ENCODE results near the gene PLEKHN1.

PLEKHN1 gene, protein sequence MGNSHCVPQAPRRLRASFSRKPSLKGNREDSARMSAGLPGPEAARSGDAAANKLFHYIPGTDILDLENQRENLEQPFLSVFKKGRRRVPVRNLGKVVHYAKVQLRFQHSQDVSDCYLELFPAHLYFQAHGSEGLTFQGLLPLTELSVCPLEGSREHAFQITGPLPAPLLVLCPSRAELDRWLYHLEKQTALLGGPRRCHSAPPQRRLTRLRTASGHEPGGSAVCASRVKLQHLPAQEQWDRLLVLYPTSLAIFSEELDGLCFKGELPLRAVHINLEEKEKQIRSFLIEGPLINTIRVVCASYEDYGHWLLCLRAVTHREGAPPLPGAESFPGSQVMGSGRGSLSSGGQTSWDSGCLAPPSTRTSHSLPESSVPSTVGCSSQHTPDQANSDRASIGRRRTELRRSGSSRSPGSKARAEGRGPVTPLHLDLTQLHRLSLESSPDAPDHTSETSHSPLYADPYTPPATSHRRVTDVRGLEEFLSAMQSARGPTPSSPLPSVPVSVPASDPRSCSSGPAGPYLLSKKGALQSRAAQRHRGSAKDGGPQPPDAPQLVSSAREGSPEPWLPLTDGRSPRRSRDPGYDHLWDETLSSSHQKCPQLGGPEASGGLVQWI

GRCh38 chr1:966135-966703 is at the start of gene PLEKHN1:
PLEKHN1 (plus strand) TSS chr1:966482; CDS start chr1:966532, 50 bp downstream.
- DNase-seq (ENCODE audit: low read depth, low spot score) = no peak
- Histone ChIP-seq H3K4me3 (peak within 1 kb of the TSS; percentile 78), H3K27ac (no peak within 1 kb of the TSS), H3K9me3 (ENCODE audit: low read depth, low read length) (no peaks in the 10 kb centered on the region), H3K9ac (ENCODE audit: insufficient read length) (peak within 1 kb of the TSS; percentile 45), H3K36me3 (ENCODE audit: insufficient read depth, low read length) (peaks cover 12% of the 10 kb centered on the region; the same call in 1 of the 2 replicates)
- TF ChIP-seq EZH2 (IDR thresholded peaks at IDR 0.05) = no peak
- TF ChIP-seq POLR2AphosphoS5 (IDR thresholded peaks at IDR 0.05; ENCODE audit: borderline replicate concordance, low read depth, low read length) = no peak
- no peak for TF ChIP-seq FOXP2 (optimal IDR thresholded peaks at IDR 0.05; ENCODE audit: control extremely low read depth, extremely low read length, insufficient read depth)

DNA sequence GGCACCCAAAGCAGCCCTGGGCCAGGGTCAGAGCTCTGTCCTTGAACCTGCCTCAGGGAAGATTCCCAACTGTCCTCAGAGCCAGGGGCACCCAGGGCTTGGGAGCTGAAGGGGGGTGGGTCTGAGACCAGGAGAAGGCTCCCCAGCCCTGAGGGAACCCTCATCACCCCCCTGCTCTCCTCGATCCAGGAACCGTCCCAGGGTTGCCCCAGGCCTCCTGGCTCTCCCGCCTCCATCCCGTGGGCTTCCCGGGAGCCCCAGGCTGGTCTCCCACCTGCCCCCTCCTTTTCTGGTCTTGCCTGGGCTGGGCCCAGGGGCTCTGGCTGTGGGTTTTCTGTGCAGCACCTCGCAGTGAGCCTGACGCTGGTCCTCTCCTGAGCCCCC is 49.2 kb upstream of the PLEKHN1 start:
- no peak for TF ChIP-seq EZH2 (IDR thresholded peaks at IDR 0.05)
- TF ChIP-seq POLR2AphosphoS5 (IDR thresholded peaks at IDR 0.05; ENCODE audit: borderline replicate concordance, low read depth, low read length) = peak; percentile 67
- no peak for TF ChIP-seq FOXP2 (optimal IDR thresholded peaks at IDR 0.05; ENCODE audit: control extremely low read depth, extremely low read length, insufficient read depth)
- Histone ChIP-seq H3K9me3 (ENCODE audit: low read depth, low read length) (no peaks in the 10 kb centered on the region), H3K4me3 (peak overlapping the region; percentile 57), H3K9ac (ENCODE audit: insufficient read length) (peak overlapping the region; percentile 53), H3K36me3 (ENCODE audit: insufficient read depth, low read length) (no peaks in the 10 kb centered on the region; the same call in 1 of the 2 replicates), H3K27ac (peak overlapping the region; percentile 86)
- DNase-seq (ENCODE audit: low read depth, low spot score) = no peak

- Histone ChIP-seq H3K9ac (ENCODE audit: insufficient read length) (no peak overlapping the region), H3K4me3 (no peak overlapping the region; the same call in 1 of the 2 replicates), H3K36me3 (ENCODE audit: insufficient read depth, low read length) (no peaks in the 10 kb centered on the region; the same call in 1 of the 2 replicates), H3K9me3 (ENCODE audit: low read depth, low read length) (no peaks in the 10 kb centered on the region), H3K27ac (peak overlapping the region; percentile 86)
- TF ChIP-seq FOXP2 (optimal IDR thresholded peaks at IDR 0.05; ENCODE audit: control extremely low read depth, extremely low read length, insufficient read depth) (no peak), POLR2AphosphoS5 (IDR thresholded peaks at IDR 0.05; ENCODE audit: borderline replicate concordance, low read depth, low read length) (no peak; the same call in 1 of the 2 replicates), EZH2 (IDR thresholded peaks at IDR 0.05) (no peak)
- no peak for DNase-seq (ENCODE audit: low read depth, low spot score)
These were observed 48.7 kb upstream of the PLEKHN1 start for GRCh38 chr1:917466-918091.

- no peak for DNase-seq (ENCODE audit: low read depth, low spot score)
- TF ChIP-seq EZH2 (IDR thresholded peaks at IDR 0.05) = no peak
- no peak for TF ChIP-seq FOXP2 (optimal IDR thresholded peaks at IDR 0.05; ENCODE audit: control extremely low read depth, extremely low read length, insufficient read depth)
- no peak; the same call in 1 of the 2 replicates for TF ChIP-seq POLR2AphosphoS5 (IDR thresholded peaks at IDR 0.05; ENCODE audit: borderline replicate concordance, low read depth, low read length)
- Histone ChIP-seq H3K27ac (peak overlapping the region; percentile 86; the same call in 1 of the 2 replicates), H3K9me3 (ENCODE audit: low read depth, low read length) (no peaks in the 10 kb centered on the region), H3K4me3 (no peak overlapping the region), H3K36me3 (ENCODE audit: insufficient read depth, low read length) (no peaks in the 10 kb centered on the region; the same call in 1 of the 2 replicates), H3K9ac (ENCODE audit: insufficient read length) (no peak overlapping the region)
These were observed 47.9 kb upstream of the PLEKHN1 start for GRCh38 chr1:918353-918752.

GRCh38 chr1:918843-919242 is 47.4 kb upstream of the PLEKHN1 start:
- Histone ChIP-seq H3K27ac (no peak overlapping the region), H3K36me3 (ENCODE audit: insufficient read depth, low read length) (no peaks in the 10 kb centered on the region; the same call in 1 of the 2 replicates), H3K4me3 (no peak overlapping the region), H3K9me3 (ENCODE audit: low read depth, low read length) (no peaks in the 10 kb centered on the region), H3K9ac (ENCODE audit: insufficient read length) (no peak overlapping the region)
- TF ChIP-seq POLR2AphosphoS5 (IDR thresholded peaks at IDR 0.05; ENCODE audit: borderline replicate concordance, low read depth, low read length) (peak; percentile 17; the same call in 1 of the 2 replicates), FOXP2 (optimal IDR thresholded peaks at IDR 0.05; ENCODE audit: control extremely low read depth, extremely low read length, insufficient read depth) (no peak)
- DNase-seq (ENCODE audit: low read depth, low spot score) = no peak

DNA sequence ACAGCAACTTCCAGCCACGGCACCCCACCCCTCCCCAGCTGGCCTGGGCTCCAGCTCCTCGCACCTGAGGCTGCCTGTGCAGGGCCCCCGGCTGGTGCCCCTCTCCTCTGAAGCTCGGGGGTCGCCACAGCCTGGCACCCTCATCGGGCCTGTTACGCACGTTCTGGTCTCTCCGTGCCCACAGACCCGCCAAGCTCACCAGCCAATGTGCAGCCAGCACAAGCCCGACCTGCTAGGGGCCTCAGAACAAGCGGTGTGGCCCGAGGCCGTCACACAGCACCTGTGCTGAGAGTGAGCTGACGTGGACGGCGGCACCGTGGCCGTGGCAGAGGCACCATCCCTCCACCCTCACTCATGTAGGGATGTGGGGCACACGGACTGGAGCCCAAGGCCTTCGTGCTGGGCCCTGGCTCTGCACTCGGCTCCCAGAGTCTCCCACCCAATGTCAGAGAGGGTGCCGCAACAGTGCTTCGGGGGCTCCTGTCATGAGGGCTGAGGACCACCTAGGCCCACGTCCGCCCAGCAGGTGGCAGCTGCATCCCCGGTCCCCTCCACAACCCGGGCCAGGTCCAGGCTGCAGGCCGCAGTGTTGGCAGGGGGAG is 46.9 kb upstream of the PLEKHN1 start:
- Histone ChIP-seq H3K36me3 (ENCODE audit: insufficient read depth, low read length) (no peaks in the 10 kb centered on the region; the same call in 1 of the 2 replicates), H3K4me3 (no peak overlapping the region), H3K27ac (peak overlapping the region; percentile 46; the same call in 1 of the 2 replicates), H3K9ac (ENCODE audit: insufficient read length) (no peak overlapping the region), H3K9me3 (ENCODE audit: low read depth, low read length) (no peaks in the 10 kb centered on the region)
- no peak for DNase-seq (ENCODE audit: low read depth, low spot score)
- TF ChIP-seq POLR2AphosphoS5 (IDR thresholded peaks at IDR 0.05; ENCODE audit: borderline replicate concordance, low read depth, low read length) (peak; percentile 8; the same call in 1 of the 2 replicates), FOXP2 (optimal IDR thresholded peaks at IDR 0.05; ENCODE audit: control extremely low read depth, extremely low read length, insufficient read depth) (no peak)

DNA sequence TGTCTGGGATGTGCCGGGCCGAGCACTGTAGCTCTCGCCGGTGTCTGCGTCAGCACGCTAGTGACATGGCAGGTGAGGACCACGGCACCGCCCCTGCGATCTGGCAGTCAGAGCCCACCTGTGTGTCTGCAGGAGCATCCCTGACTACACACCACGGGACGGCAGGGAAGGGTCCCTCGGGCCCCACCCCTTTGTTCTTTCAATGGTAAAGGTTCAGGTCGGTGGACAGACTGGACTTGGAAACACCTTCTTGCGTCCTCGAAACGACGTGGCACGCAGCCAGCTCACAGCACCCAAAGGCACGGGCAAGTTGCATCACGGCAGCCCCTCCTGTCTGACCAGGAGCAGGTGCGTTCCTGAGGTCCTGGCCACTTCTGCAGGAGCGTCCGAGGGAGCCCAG is 46.3 kb upstream of the PLEKHN1 start:
- H3K27ac ChIP-seq = 0 out of 2 replicates have a peak overlapping the region, but pooled peaks have one; percentile 46
- H3K36me3 ChIP-seq (ENCODE audit: insufficient read depth, low read length) = no peaks in the 10 kb centered on the region; the same call in 1 of the 2 replicates
- H3K9ac ChIP-seq (ENCODE audit: insufficient read length) = no peak overlapping the region
- TF ChIP-seq FOXP2 (optimal IDR thresholded peaks at IDR 0.05; ENCODE audit: control extremely low read depth, extremely low read length, insufficient read depth) = no peak
- no peak for TF ChIP-seq EZH2 (IDR thresholded peaks at IDR 0.05)
- peak; percentile 26 for TF ChIP-seq POLR2AphosphoS5 (IDR thresholded peaks at IDR 0.05; ENCODE audit: borderline replicate concordance, low read depth, low read length)
- no peak for DNase-seq (ENCODE audit: low read depth, low spot score)
- H3K9me3 ChIP-seq (ENCODE audit: low read depth, low read length) = no peaks in the 10 kb centered on the region
- H3K4me3 ChIP-seq = no peak overlapping the region

Data from SK-N-MC (cell line).